ENCODE data around the gene TACC2.

TACC2 gene

DNA sequence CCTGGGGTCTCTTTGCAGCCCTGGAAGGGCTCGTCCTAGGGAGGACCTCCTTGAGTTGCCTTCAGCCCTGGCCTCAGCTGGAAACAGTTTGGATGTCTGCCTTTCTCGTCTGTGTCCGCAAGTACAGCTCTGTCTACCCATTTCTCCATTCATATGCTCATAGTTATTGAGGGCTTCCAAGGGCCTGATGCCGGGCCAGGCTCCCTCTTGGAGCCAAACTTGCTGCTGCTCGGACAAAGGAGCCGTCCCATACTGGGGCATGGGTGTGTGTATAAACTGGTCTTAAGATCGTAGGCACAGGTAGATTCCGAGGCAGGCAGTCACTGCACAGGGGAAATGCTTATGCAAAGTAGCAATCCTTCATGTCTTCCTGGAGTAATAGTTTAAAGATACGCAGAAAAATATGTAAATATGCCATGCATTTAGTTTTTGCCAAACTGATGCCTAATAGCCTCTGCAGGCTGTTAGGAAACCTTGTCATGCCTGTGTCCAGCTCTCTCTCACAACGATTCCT lies 165.1 kb downstream of the TACC2 start:
- DNase-seq, result no peak

- no peak for DNase-seq
These were observed 165.8 kb downstream of the TACC2 start for GRCh38 chr10:122154545-122155366.

DNA sequence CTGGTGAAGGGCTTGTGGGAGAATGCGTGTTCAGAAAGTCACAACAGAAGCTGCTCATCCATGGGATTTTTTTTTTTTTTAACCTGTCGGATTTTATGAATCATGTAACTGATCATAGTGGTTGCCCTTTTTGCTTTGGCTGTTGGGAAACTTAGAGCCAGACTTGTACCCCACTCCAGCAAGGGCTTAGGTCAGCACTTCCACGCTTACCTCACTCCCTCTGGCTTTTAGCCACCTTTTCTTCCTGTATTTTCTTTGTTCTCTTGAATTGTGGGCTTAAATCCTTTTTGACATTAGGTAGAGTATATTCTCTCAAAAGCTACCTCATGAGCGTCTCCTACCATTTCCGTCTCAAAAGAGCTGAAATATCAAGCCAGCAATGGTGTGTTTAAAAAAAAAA lies 168.5 kb downstream of the TACC2 start:
- no peak for DNase-seq

GRCh38 chr10:122158362-122158761 lies 169.4 kb downstream of the TACC2 start:
- no peak for DNase-seq

DNA sequence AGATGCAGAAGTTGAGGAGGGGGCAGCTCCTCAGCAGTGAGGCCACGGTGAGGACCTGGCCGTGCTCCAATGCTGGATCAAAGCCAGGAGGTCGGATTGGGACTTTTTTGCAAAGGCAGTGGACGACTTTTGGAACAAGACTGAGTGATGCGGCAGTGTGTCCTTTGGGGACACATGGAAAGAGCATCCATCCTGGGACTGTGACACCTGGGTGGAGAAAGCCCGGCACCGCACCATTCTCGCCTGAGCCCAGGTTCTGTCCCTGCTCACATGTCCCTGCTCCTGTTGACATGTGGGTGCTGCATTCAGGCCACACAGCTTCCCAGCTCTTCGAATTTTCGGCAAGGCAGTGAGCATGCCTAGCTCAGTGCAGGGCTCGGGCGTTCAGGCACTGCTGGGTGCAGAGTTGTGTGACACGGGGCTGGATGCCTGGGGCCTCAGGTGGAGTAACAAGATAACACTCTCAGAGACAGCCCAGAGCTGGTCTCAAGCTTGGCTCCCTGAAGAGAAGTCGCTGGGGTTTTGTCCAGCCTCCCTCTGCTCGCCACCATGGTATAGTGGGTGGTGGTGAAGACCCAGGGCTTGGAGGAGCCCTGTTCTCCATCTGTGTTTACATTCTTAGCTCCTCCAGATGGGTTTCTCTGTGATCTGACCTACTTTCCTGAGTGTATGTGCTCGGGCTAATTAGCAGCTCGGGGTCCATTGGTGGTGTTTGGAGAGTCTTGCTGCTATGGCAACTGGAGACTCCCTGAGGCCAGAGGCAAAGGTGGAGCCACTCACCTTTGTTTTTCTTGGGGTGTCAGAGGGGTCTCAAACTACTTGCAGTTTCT lies 170.4 kb downstream of the TACC2 start:
- peak; percentile 2 for DNase-seq

- DNase-seq, result no peak
These were observed 172.8 kb downstream of the TACC2 start for GRCh38 chr10:122161795-122162194.

DNA sequence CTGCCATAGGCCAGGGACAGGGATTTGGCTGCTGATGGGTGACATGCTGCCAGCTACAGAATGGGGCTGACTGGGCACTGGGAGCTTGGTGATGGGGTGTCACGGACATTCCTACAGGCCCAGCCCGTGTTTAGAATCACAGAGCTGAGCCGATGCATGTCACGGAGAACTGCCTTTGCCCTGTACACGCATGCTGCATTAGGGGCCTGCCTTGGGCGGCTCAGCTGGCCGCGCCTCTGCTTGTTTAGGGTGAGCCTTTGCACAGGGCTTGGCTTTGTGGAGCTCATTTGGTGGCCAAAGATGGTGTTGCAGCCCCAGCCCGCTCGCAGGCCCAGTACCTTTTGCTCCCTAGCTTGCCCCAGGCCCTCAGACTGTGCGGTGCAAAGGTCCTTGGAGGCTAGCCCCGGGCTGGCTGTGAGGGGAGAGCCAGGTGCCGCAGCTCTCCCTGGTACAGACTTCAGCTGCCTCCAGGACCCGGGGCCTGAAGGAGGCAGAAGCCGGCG lies 173.8 kb downstream of the TACC2 start:
- DNase-seq, result peak; percentile 56

DNA sequence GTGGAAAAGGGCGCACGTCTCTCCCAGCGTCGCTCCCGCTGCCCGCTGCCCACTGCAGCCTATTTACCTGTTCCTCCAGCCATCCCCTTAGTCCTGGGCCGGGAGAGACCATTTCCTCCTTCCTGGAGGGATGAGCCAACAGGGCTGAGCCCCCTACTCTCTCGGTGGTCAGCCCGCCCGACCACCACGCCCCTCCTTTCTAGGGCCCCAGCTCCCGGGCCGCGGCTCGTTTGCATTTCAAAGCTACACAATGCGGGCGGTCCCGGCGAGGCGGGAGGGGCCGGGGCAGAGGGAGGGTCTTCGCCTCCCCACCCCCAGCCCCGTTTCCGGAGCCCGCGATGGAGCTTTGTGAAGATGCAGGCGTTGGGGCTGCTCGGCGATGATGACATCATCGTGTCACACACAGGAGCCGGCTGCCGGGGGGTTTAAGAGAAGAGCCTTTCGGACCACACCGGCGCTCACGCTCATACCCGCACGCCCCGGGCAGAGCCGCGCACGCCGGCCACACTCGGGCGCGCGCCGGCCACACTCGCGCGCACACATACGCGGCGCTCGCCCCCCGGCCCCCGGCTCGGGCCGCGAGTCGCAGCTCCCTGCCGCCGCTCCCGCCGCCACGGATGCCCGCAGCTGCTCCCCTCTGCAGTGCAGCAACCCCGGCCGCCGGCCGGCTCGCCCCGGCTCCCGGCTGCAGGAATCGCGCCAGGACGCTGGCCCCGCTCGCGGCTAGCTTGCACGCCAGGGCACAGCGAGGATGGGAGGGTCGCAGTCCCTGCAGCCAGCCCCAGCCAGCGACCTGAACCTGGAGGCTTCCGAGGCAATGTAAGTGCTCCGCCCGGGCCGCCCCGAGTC lies 174.4 kb downstream of the TACC2 start:
- peak; percentile 56 for DNase-seq

GRCh38 chr10:122164023-122164601 lies 175.1 kb downstream of the TACC2 start:
- DNase-seq, result peak; percentile 37

GRCh38 chr10:122164815-122165483 lies 176.0 kb downstream of the TACC2 start:
- DNase-seq, result no peak

- peak; percentile 21 for DNase-seq
These were observed 176.7 kb downstream of the TACC2 start for GRCh38 chr10:122165484-122166276.

DNA sequence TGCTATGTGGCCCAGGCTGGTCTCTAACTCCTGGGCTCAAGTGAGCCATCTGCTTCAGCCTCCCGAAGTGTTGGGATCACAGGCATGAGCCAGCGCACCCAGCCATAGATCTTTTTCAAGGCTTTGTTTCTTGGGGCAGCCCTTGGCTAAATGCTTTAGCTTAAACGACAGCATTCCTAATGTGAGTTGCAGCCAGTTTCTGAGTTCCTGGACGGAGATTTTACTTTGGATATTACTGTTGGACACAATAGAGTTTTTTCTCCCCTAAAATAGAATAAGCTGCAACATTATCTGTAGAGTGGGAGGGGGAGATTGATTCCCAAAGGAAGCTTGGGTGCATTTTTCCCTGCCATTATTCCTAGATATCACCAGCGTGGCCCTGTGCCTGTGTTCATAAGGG lies 179.1 kb downstream of the TACC2 start:
- no peak for DNase-seq

- DNase-seq, result no peak
These were observed 179.8 kb downstream of the TACC2 start for GRCh38 chr10:122168598-122169394.

- DNase-seq, result no peak
These were observed 181.8 kb downstream of the TACC2 start for GRCh38 chr10:122170802-122171201.

DNA sequence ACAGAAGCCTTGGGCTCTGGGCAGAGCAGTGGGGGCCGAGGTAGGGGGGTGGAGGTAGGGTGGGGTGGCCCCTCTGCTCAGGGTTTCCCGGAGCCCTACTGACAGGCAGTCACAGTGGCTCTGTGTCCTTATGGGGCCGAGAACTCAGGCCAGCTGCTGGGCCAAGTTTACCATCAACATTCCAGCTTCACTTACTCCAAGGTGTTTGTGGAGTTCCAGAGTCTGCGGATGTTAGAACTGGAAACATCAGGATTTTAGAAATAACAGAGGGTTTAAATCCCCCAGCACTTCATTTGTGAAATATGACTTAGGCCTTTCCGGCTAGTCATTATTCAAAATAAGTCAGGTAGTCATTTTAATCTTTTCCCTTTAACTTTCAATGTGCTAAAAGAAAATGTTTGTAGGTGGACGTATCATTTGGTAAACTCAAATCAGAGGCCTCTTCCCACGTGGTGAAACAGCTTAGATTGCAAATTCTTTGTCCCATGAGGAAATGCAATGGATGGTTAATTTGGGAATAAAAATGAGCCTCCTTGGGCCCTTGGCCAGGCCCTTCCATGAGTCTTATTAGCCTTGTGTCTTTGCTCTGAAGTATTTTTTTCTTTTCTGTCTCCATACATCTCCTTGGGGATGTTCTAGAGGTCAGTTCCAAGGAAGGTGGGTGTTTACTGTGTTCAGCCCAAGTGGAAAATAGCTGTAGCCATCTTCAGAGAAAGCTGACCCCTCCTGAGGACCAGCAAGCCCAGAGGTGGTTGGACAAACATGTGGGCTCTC lies 182.5 kb downstream of the TACC2 start:
- no peak for DNase-seq

DNA sequence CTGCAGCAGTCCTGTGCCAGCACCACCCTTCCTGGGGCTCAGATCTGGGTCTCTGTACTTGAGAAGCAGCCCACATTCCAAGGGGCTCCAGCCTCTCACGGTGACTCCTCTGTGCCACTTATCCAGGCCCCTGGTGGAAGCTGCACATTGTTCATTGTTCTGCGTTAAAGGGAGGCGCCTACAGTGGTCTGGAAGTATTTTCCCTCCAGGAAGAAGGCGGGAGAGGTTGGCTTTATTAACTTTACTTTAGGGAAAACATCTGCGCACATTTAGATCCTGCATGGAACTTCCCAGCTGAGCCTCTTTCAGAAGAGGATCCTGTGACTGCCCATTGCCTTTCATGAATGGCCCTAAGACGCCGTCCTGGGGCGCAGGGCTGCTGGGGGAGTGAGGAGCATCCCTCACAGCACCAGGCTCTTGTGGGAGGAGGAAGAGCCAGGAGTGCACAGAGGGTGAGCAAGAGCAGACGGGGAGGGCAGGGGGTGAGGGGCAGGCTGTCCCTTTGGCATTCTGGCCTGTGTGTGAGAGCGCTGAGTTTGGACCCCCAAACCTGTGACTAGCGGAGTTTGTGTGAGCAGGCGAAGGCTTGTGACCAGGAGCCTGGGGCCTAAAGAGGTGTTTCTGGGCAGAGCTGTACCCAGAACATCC lies 183.5 kb downstream of the TACC2 start:
- no peak for DNase-seq

- DNase-seq, result no peak
These were observed 184.4 kb downstream of the TACC2 start for GRCh38 chr10:122173337-122173736.

- no peak for DNase-seq
These were observed 184.9 kb downstream of the TACC2 start for GRCh38 chr10:122173766-122174435.

Measured in NCI-H748 treated with DMSO at 0.1 percent for 48 hours (cell line).